Upper lobe of left lung (tissue), 4 donors: ENCODE results near the gene PSMG3.

Source experiments
- POLR2AphosphoS5 ChIP-seq, 2 donors: sonication (generic); formaldehyde crosslinking; IDR thresholded peaks; one replicate each; pipeline ENCODE4 v1.5.1; 2017; ENCODE audit warnings: antibody characterized with exemption in 2 of 2
- TF ChIP-seq, protein P1 (sequence below), 6 experiments: fragments of 450-650 bp in 4 of 6; fragments of 200-600 bp in 2 of 6; sonication (generic) in 2 of 6; IDR thresholded peaks; one replicate each; pipeline ENCODE4 v1.5.1; 2016 to 2019; ENCODE audit warnings: antibody characterized with exemption in 6 of 6

DNA sequence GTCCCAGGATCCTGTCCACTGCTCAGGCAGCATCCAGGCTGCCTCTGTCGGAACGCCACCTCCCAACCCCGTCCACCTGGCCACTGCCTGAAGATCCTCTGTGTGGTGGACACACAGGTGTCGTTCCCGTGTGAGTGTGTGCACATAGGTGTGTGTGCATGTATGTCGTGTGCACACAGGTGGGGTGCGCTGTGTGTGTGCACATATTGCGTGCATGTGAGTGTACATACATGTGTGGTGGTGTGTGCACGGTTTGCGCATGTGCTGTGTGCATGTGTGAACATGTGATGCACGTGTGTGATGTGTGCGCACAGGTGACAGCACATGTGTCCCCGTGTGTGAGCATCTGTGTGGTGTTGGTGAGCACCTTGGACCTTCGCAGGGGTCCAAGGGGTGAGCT lies 20.9 kb downstream of the PSMG3 start:
- TF ChIP-seq, protein P1, sequence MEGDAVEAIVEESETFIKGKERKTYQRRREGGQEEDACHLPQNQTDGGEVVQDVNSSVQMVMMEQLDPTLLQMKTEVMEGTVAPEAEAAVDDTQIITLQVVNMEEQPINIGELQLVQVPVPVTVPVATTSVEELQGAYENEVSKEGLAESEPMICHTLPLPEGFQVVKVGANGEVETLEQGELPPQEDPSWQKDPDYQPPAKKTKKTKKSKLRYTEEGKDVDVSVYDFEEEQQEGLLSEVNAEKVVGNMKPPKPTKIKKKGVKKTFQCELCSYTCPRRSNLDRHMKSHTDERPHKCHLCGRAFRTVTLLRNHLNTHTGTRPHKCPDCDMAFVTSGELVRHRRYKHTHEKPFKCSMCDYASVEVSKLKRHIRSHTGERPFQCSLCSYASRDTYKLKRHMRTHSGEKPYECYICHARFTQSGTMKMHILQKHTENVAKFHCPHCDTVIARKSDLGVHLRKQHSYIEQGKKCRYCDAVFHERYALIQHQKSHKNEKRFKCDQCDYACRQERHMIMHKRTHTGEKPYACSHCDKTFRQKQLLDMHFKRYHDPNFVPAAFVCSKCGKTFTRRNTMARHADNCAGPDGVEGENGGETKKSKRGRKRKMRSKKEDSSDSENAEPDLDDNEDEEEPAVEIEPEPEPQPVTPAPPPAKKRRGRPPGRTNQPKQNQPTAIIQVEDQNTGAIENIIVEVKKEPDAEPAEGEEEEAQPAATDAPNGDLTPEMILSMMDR (IDR thresholded peaks at IDR 0.05) = no peak
- no peak for TF ChIP-seq POLR2AphosphoS5 (IDR thresholded peaks at IDR 0.05)
